Activated naive CD4-positive, alpha-beta T cell treated with anti-CD3 and anti-CD28 coated beads, Interleukin-2, amount 10 ng/mL, durations not matched to agents 7 days and 5 days (primary cell): ENCODE results near the gene GALNT10.
A peak's percentile ranks its signal among the peaks of the same experiment; 100 is the strongest.

Source experiments
- CTCF ChIA-PET: fragments of 350-600 bp; sonication (Branson Sonifier 250); formaldehyde crosslinking; loops from one replicate; lab custom pipeline; 2021; ENCODE audit warnings: antibody characterized with exemption; lab: Charles Lee
- DNase-seq: peaks from one replicate; pipeline ENCODE4 v3.0.0-alpha.2; 2020
- H3K27ac Mint-ChIP-seq: one replicate; pipeline ENCODE4 v1.8.0; 2021; ENCODE audit warnings: mild to moderate bottlenecking, moderate library complexity, mixed read lengths
- H3K27me3 Mint-ChIP-seq: one replicate; pipeline ENCODE4 v1.8.0; 2021; ENCODE audit warnings: mild to moderate bottlenecking, mixed read lengths
- H3K36me3 Mint-ChIP-seq: one replicate; pipeline ENCODE4 v1.8.0; 2021; ENCODE audit warnings: mixed read lengths
- H3K4me1 Mint-ChIP-seq: one replicate; pipeline ENCODE4 v1.8.0; 2021; ENCODE audit warnings: mixed read lengths
- H3K4me3 Mint-ChIP-seq: one replicate; pipeline ENCODE4 v1.8.0; 2021; ENCODE audit warnings: mild to moderate bottlenecking, moderate library complexity, mixed read lengths
- H3K9me3 Mint-ChIP-seq: one replicate; pipeline ENCODE4 v1.8.0; 2021; ENCODE audit warnings: mixed read lengths

The GALNT10 gene

DNA sequence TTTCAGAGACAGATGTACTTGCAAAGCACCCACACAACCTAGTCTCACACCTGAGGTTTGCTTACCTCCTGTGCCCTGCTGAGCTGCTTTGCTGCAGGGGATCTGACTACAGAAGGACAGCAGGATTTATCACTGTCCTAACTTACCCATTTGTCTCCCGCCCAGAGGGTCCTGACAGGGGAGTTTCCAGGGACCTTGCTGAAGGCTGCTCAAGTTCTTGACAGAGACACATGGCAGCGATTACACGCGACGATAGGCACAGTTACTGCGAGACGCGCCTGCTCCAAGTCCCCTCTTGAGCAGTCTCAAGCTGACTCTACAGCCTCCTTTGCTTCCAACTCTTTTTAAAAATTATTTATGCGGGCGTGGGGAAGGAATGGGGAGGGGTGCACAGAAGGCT lies 24.6 kb upstream of the GALNT10 start:
- CTCF ChIA-PET = interaction anchor here (1.0 kb wide), 1 partner anchor 191 kb away, joined by 3 read pairs; no protein-coding TSS in a partner anchor
- Mint-ChIP-seq H3K4me3 (no peak overlapping the region), H3K27me3 (peaks cover 59% of the 10 kb centered on the region), H3K4me1 (no peaks in the 10 kb centered on the region), H3K36me3 (no peaks in the 10 kb centered on the region), H3K27ac (no peak overlapping the region), H3K9me3 (no peaks in the 10 kb centered on the region)
- no peak for DNase-seq

- Mint-ChIP-seq H3K36me3 (no peaks in the 10 kb centered on the region), H3K27ac (no peak overlapping the region), H3K4me3 (no peak overlapping the region), H3K9me3 (no peaks in the 10 kb centered on the region), H3K4me1 (no peaks in the 10 kb centered on the region), H3K27me3 (peaks cover 52% of the 10 kb centered on the region)
- CTCF ChIA-PET = no interaction called here
- no peak for DNase-seq
These were observed 23.4 kb upstream of the GALNT10 start for GRCh38 chr5:154166901-154167791.

DNA sequence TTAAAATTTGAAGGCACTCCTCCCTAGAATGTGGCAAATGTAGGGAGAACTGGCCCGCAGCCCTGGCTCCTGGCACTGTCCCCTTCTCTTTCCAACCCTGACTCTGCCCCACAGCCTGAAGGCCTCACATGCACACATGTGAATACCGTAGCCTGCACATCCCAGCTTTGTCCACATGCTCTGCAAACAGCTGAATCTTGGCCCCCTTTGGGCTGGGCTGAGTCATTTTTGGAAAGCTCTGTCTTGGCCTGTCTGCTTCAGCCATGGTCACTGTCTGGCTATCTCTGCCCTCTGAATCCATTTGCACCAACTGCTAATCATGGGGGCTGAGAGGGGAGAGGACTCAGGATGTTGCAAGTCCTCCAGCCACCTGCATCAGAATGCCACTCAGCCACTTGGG lies 22.1 kb upstream of the GALNT10 start:
- CTCF ChIA-PET = interaction anchor here (1.2 kb wide), 1 partner anchor 11 kb away, joined by 3 read pairs; no protein-coding TSS in a partner anchor

GRCh38 chr5:154172785-154173184 lies 17.7 kb upstream of the GALNT10 start:
- CTCF ChIA-PET = interaction anchor here (0.9 to 1.6 kb wide), 3 partner anchors 14 to 198 kb away, joined by 3 to 4 read pairs (median 4); no protein-coding TSS in a partner anchor
- DNase-seq = no peak
- Mint-ChIP-seq H3K4me3 (no peak overlapping the region), H3K36me3 (no peaks in the 10 kb centered on the region), H3K27ac (no peak overlapping the region), H3K9me3 (no peaks in the 10 kb centered on the region), H3K27me3 (peaks cover 12% of the 10 kb centered on the region), H3K4me1 (no peaks in the 10 kb centered on the region)

More for the DNA sequence above, 22.1 kb upstream of the GALNT10 start:
- Mint-ChIP-seq H3K36me3 (no peaks in the 10 kb centered on the region), H3K27ac (no peak overlapping the region), H3K9me3 (no peaks in the 10 kb centered on the region), H3K4me3 (no peak overlapping the region), H3K27me3 (peaks cover 42% of the 10 kb centered on the region), H3K4me1 (no peaks in the 10 kb centered on the region)
- no peak for DNase-seq

- Mint-ChIP-seq H3K9me3 (no peaks in the 10 kb centered on the region), H3K27me3 (peaks cover 22% of the 10 kb centered on the region), H3K36me3 (no peaks in the 10 kb centered on the region), H3K27ac (no peak overlapping the region), H3K4me3 (no peak overlapping the region), H3K4me1 (no peaks in the 10 kb centered on the region)
- CTCF ChIA-PET = interaction anchor here (0.8 to 2.0 kb wide), 5 partner anchors 17 to 231 kb away, joined by 3 to 10 read pairs (median 6); no protein-coding TSS in a partner anchor
- DNase-seq = no peak
These were observed 16.4 kb upstream of the GALNT10 start for GRCh38 chr5:154174091-154174490.

DNA sequence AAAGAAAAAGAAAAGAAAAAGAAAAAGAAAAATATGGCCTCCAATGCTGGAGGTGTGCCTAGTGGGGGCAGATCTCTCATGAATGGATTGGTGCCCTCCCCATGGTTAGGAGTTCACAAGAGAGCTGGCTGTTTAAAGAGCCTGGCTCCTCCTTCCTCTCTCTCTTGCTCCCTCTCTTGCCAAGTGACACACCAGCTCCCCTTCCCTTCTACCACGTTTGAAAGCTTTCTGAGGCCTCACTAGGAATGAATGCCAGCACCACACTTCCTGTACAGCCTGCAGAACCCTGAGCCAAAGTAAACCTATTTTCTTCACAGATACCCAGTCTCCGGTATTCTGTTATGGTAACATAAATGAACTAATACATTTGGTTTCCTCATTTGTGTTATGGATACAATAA lies 14.4 kb upstream of the GALNT10 start:
- CTCF ChIA-PET = interaction anchor here (1.1 to 7.5 kb wide), 2 partner anchors 103 to 201 kb away, joined by 3 to 116 read pairs; no protein-coding TSS in a partner anchor
- H3K4me1 Mint-ChIP-seq = peaks cover under 1% of the 10 kb centered on the region
- DNase-seq = no peak
- H3K9me3 Mint-ChIP-seq = no peaks in the 10 kb centered on the region
- no peak overlapping the region for H3K27ac Mint-ChIP-seq
- H3K27me3 Mint-ChIP-seq = peaks cover 36% of the 10 kb centered on the region
- no peaks in the 10 kb centered on the region for H3K36me3 Mint-ChIP-seq
- no peak overlapping the region for H3K4me3 Mint-ChIP-seq

- CTCF ChIA-PET = interaction anchor here (0.7 to 7.5 kb wide), 8 partner anchors 19 to 229 kb away, joined by 3 to 116 read pairs (median 4); no protein-coding TSS in a partner anchor
- Mint-ChIP-seq H3K27ac (no peak overlapping the region), H3K4me1 (peaks cover 8% of the 10 kb centered on the region), H3K27me3 (peaks cover 36% of the 10 kb centered on the region), H3K9me3 (no peaks in the 10 kb centered on the region), H3K36me3 (no peaks in the 10 kb centered on the region), H3K4me3 (no peak overlapping the region)
- DNase-seq = no peak
These were observed 11.9 kb upstream of the GALNT10 start for GRCh38 chr5:154178661-154179060.

DNA sequence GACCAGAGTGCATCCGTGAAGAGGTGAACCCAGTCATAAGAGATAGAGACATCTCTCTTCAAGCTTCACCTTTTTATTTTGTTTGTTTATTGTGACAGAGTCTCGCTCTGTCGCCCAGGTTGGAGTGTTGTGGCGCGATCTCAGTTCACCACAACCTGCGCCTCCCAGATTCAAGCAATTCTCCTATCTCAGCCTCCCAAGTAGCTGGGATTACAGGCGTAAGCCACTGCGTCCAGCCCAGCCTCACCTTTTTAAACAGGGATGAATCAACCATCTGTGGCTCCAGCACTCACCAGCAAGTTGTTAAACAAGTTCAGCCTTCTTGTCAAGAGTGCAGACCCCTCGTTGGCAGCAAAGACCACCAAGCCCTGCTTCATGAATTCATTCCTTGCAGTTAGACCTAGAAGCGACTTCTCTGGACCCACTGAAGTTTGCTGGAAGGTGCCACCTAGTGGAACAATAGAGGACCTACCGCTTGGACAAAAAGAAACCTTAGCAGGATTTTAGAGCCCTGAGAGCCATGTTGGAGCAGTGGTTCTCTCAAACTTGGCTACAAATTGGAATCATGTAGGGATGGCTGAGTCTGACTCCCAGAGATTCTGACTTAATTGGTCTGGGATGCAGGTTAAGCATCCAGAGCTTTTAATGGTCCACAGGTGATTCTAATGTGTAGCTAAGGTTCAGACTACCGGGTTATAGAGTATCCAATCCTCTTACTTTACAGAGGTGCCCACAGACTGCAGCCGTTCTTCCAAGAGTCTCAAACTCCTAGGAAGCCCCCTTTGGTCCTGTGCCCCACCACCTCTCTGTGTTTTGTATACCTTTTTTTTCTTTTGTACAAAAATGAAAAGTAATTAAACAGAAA lies 10.5 kb upstream of the GALNT10 start:
- H3K9me3 Mint-ChIP-seq = no peaks in the 10 kb centered on the region
- H3K27me3 Mint-ChIP-seq = peaks cover 36% of the 10 kb centered on the region
- H3K36me3 Mint-ChIP-seq = no peaks in the 10 kb centered on the region
- CTCF ChIA-PET = interaction anchor here (0.6 to 7.5 kb wide), 24 partner anchors 11 to 236 kb away, joined by 3 to 116 read pairs (median 4); partner anchors contain the start of gene GALNT10
- H3K27ac Mint-ChIP-seq = no peak overlapping the region
- no peak overlapping the region for H3K4me3 Mint-ChIP-seq
- peak; percentile 52 for DNase-seq
- peaks cover 8% of the 10 kb centered on the region for H3K4me1 Mint-ChIP-seq

DNA sequence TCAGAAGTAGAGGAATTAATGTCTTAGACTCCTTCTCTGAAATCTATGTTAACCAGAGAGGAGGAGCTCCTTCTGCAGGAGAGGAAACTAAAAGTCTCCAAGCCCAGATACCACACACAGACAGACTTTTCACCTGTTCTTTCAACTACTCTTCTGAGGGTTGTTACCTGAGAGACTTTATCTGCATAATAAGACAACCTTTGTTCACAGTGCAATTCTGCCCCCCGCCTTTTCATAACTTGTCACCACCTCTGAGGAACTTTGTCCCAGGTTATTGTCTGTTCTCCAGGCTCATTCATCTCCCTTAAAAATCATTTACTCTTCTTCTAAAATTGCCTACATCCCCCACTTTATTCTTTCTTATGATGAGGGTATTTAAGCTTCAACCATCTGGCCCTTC lies 9.4 kb upstream of the GALNT10 start:
- Mint-ChIP-seq H3K27me3 (peaks cover 31% of the 10 kb centered on the region), H3K9me3 (no peaks in the 10 kb centered on the region), H3K36me3 (no peaks in the 10 kb centered on the region), H3K27ac (no peak overlapping the region), H3K4me3 (no peak overlapping the region), H3K4me1 (peaks cover 8% of the 10 kb centered on the region)
- no peak for DNase-seq
- CTCF ChIA-PET = interaction anchor here (0.6 to 7.5 kb wide), 13 partner anchors 11 to 234 kb away, joined by 3 to 116 read pairs (median 6); partner anchors contain the start of gene GALNT10

GRCh38 chr5:154189256-154189818 lies 1.2 kb upstream of the GALNT10 start:
- DNase-seq = no peak
- Mint-ChIP-seq H3K4me1 (peaks cover 34% of the 10 kb centered on the region), H3K4me3 (peak overlapping the region; percentile 82), H3K27me3 (peaks cover 13% of the 10 kb centered on the region), H3K27ac (peak overlapping the region; percentile 72), H3K36me3 (peaks cover 1% of the 10 kb centered on the region), H3K9me3 (no peaks in the 10 kb centered on the region)
- CTCF ChIA-PET = interaction anchor here (0.7 to 7.6 kb wide), 13 partner anchors 9 to 215 kb away, joined by 3 to 54 read pairs (median 4); no protein-coding TSS in a partner anchor

- Mint-ChIP-seq H3K9me3 (no peaks in the 10 kb centered on the region), H3K27me3 (peaks cover 13% of the 10 kb centered on the region), H3K4me1 (peaks cover 34% of the 10 kb centered on the region), H3K4me3 (peak overlapping the region; percentile 82), H3K36me3 (peaks cover 1% of the 10 kb centered on the region), H3K27ac (peak overlapping the region; percentile 72)
- peak; percentile 87 for DNase-seq
- CTCF ChIA-PET = interaction anchor here (0.7 to 7.6 kb wide), 13 partner anchors 8 to 215 kb away, joined by 3 to 54 read pairs (median 5); no protein-coding TSS in a partner anchor
These were observed 526 bp upstream of the GALNT10 start for GRCh38 chr5:154189819-154190594.

- no peak for DNase-seq
These were observed 1.1 kb downstream of the GALNT10 start for GRCh38 chr5:154191467-154192261.

More at GRCh38 chr5:154191467-154192261, 1.1 kb downstream of the GALNT10 start:
- peak overlapping the region; percentile 58 for H3K27ac Mint-ChIP-seq
- CTCF ChIA-PET = interaction anchor here (0.7 to 7.6 kb wide), 8 partner anchors 10 to 216 kb away, joined by 3 to 54 read pairs (median 11); no protein-coding TSS in a partner anchor
- H3K4me3 Mint-ChIP-seq = peak overlapping the region; percentile 92
- H3K4me1 Mint-ChIP-seq = peaks cover 42% of the 10 kb centered on the region
- peaks cover 13% of the 10 kb centered on the region for H3K27me3 Mint-ChIP-seq
- no peaks in the 10 kb centered on the region for H3K9me3 Mint-ChIP-seq
- H3K36me3 Mint-ChIP-seq = peaks cover 11% of the 10 kb centered on the region
